Measurements from ENCODE around the gene POLR2E.
A peak's percentile ranks its signal among the peaks of the same experiment; 100 is the strongest.
"Not testable (repeated sequence)": the region's sequence is repeated elsewhere in the genome, so short reads cannot be mapped to it uniquely, and the experiment has no call there.

Gene POLR2E

DNA sequence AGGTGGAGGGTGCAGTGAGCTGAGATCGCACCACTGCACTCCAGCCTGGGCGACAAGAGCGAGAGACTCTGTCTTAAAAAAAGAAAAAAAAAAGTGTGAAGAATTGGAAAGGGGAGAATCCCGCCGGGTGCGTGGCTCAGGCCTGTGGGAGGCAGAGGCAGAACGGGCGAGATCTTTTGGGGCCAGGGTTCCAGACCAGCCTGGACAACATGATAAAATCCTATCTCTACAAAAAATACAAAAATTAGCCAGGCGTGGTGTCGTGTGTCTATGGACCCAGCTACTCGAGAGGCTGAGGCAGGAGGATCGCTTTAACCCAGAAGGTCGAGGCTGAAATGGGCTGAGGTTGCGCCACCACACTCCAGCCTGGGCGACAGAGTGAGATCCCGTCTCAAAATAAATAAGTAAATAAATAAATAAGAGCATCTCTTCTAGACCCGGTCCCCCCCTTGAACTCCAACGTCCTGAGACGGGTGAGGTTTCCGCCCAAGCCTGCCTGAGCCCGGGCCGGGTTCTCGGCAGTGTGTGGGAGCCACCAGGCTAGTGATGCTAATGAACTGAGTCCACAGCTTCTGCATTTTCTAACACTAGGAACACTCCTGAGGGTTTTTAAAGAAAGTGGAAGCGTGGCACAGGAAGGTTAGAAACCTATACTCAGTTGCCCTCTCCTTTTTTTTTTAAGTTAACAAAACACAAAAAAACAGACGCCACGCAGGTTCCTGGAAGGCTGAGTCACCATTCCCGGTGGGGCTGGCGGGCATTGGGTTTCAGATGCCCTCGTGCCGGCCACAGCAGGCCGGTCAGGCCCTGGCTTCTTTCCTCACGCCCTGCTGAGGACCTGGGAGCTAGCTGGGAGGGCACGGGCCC lies 30.7 kb upstream of the POLR2E start:
- no peak for DNase-seq

DNA sequence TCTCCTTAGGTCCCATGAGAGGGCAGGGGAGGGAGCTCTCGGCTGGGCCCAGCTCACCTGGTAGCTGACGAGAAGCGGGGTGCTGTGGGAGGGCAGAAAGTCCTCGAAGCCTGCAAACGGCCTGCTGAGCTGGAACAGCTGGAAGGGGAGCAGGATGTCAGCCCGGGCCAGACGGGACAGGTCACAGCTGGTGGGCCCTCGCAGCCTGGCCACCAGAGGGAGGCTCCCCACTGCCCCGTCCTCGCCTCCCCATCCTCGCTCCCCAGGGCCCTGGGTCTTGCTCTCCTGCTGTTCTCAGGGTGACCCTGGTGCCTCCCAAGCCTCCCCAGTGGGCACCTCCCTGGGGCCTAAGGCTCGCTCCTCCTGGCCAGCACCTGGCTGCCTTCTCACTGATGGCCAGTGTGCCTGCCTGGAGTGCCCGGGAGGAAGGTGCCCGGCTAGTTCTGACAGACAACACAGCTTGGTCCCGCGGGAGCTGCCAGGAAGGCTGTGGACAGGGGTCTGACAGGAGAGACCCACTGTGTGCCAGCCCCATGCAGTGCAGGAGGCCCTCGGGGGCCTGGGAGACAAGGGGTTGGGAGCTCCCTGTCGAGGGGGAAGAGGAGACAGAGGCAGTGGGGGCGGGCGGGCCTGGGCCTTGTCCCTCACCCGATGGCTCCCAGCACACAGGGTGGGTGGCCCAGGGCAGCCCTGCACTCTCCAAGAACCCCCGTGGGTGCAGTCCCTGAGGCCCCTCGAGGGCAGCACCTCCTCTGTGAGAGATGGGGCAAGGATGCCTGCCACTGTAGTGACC lies 28.9 kb upstream of the POLR2E start:
- DNase-seq, result no peak

DNA sequence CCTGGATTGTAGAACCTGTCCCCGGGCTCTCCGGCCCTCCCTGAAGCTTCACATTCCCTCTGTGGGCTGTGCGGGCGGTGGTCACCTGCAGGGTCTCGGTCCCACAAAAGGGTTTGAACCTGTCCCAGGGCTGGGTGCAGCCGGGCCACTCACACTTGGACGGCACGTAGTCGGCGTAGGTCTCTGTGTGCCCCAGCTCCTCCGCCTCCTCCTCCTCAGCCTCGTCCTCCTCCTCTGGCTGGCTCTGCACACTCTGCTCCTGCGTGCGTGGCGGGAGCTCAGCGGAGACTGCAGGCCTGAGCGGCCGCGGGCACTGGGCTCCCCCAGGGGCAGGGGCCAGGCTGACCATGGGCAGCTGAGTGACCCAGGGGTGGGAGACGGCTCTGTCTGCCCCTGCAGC lies 28.2 kb upstream of the POLR2E start:
- DNase-seq, result no peak

DNA sequence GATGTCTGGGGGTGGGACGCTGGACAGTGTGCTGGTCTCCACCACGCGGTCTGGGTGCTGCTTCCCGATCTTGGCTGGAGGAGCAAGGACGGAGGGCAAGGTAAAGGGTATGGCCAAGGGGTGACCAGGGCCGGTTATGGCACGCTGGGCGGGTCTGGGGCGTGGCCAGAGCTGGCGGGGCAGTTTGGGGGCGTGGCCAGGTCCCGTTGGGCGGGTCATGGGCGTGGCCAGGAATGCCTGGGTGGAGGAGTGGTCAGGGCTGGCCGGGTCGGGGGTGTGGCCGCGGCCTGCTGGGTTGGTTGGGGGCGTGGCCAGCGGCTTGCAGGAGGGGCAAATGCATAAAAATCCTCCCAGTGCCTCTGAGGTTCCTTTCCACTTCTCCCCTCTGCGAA lies 27.8 kb upstream of the POLR2E start:
- DNase-seq, result peak; percentile 45

DNA sequence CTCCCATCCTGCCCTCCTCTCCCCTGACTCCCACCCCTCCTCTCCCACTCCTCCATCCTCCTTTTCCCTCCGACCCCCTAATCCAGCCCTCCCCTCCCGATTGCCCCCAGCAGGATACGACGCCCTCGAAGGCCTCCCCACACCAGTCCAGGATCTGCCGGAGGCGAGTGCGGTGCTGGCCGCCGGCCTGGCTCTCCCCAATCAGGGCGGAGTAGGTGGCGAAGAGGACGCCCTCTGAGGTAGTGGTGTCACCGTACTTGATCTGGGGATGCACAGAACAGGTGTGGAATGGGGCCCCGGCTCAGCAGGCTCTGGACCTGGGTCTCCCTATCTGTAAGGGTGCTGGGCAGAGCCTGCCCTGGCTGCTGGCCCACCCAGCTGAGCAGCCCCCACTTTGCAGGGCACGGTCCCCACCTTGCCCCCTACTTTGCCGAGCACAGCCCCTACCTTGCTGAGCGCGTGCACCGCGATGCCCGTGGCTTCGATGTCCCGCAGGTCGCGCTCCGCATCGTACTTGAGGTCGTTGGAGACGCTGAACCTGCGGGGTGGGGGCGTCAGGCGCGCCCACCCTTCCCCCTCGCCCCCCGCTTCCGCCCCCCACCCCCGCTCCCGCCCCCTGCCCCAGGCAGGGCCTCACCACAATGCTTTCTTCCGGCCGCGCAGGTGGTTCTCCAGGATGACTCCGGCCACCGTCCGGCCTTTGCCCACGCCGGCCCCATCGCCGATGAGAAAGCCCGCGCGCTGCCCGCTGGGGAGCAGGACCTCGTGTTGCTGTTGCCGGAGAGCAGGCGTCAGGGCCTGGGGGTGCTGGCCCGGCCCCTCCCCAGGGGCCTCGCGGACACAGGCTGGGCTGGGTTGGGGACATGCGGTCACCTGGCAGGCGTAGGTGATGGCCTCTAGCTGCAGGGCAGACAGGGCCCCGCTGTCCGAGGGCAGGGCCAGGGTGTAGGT lies 27.1 kb upstream of the POLR2E start:
- DNase-seq, result no peak

DNA sequence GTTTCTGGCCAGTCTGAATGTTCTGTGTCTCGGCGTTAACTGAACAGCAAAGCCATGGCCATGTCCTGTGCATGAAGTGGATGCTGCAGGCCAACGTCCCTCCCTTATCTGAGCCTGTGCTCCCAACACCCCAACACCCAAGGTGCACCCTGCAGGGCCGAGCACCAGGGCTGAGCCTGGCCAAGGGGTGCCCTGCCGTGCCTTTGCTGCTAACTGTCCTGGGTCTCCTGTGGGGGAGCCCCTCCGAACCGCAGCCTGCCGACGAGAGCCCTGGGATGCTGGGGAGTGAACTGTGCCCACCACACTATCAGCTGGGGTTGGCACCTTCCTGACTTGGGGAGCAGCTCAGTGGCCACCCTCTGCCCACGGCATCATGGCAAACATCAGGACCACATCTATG lies 26.2 kb upstream of the POLR2E start:
- DNase-seq, result no peak

DNA sequence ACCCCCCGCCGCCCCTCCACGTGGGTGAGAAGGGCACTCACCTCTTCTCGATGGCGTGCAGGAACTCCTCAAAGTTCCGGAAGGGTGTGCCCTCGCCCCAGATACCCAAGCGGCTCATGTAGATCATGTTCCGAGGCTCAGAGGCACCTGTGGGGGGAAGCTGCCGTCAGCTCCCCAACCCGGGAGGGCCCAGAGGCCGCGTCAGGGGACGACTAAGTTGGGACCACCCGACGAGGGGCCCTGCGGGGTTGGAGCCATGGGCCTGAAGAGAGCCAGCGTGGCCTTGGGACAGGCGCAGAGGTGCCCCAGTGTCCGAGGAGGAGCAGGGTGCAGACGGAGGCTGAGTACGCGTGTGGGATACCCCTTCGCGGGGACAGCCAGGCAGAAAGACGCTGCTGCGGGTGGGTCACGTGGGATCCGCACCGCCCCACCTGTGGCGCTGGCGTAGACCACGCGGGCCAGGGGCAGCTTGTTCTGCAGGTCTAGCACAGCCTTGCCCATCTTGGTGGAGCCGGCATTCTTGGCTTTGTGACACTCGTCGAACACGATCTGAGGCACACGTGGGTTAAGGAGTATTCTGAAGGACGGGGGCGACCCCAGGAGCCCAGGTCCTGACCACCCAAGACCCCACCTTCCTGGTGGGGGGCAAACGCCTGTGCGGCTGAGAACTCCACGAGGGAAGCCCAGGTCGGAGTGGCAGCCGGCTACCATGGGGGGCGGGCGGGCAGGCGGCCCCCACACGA lies 24.5 kb upstream of the POLR2E start:
- no peak for DNase-seq

DNA sequence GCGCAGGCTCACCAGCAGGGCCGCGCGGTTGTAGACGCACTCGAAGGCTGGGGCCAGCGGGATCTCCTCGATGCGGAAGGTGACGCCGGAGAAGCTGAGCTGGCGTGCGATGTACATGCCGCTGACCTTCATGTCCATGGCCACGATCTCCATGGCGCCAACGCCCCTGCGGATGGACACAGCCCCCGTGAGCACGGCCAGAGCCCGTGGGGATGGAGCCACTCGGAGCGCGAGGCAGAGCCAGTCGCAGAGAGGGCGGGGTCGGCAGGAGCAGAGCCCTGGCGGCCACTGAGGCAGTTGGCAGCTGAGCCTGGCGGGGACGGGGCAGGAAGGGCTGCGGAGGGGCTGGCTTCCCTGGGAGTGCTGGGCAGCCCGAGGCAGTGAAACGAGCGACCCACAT lies 23.8 kb upstream of the POLR2E start:
- DNase-seq, result no peak

DNA sequence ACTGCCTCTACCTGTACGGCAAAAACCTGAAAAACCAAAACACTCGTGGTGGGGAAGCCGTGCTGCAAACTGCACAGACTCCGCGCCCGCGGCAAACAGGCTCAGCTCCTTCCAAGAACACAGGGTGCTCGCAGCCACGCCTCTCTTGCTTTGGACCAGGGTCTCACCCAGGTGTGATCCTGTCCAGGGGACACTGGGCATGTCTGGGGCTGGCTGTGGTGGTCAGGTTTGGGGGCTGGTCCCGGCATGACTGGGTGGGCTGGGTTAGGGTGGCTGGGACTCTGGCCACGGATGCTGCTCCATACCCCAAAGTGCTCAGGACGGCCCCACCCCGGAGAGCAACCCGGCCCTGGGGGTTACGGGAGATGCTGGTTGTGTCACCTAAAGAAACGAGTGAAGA lies 22.5 kb upstream of the POLR2E start:
- no peak for DNase-seq

DNA sequence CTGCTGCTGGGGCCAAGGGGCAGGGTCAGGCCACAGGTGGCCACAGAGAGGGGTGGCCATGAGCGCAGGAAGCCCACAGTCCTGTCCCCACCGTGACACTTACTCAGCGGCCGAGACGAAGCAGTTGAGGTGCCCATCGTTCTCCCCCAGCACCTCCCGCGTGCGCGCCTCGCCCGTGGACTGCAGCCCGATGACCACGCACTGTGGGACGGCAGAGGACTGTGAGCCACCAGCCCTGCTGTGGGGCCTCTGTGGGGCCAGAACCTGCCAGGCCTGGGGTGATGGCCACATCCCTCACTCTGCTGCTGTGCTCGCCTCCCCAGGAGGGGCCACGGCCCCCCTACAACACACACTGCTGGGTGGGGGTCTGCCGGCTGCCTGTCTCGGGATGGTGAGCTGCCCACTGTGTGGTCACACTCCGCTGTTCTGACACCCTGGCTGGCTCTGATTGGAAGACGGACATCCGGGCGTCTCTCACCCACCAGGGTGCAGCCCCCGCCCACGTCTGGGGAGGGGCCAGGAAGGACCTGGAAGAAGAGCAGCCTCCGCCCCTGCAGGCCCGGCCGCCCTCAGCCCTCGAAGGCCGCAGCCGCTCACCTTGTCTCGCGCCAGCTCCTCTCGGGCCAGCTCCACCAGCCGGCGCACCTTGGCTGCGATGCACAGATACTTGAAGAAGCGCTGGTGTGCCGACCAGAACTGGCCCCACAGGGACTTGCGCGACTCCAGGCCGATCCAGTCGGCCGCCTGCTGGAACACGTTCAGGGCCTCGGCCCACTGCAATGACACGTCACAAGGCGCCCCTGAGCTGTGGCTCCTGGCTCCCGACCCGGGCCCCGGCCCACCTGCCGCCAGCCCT lies 21.8 kb upstream of the POLR2E start:
- no peak for DNase-seq

DNA sequence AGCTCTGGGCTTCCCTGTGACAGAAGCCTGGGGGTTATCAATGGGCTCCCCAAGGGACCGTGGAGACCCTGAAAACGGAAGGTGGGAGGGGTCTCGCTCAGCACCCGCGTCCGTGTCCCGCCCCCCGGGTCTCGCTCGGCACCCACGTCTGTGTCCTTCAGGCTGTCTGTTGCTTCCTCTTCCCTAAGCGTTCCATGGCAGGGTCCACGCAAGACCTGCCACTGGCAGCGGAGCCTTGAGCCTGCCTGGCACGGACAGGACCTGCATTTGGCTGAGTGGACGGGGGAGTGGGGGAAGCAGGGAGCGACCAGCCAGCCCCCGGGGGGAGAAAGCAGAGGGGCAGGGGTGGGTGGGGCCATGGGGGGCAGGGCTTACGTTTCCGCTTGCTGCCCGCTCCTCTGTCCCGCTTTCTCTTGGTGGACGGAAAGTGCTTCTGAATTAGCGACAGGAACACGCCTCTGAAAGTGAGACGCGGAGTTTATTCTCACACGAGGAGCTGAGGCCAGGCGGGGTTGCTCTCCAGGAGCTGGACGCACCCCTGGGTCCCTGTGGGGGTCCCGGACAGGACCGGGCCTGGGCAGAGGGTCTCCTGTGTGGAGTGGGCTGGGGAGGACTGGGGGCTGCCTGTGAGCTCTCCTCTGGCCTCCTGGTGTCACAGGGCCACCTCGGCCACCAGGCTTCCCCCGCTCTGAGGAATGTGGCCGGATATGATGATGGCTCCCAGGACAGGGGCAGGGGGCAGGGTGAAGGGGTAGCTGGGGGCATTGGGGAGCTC lies 20.7 kb upstream of the POLR2E start:
- DNase-seq, result no peak

DNA sequence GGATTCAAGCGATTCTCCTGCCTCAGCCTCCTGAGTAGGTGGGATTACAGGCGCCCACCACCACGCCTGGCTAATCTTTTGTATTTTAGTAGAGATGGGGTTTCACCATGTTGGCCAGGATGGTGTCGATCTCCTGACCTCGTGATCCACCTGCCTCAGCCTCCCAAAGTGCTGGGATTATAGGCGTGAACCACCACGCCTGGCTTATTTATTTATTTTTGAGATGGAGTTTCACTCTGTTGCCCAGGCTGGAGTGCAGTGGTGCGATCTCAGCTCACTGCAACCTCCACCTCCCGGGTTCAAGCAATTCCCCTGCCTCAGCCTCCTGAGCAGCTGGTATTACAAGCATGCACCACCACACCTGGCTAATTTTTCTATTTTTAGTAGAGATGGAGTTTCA lies 19.6 kb upstream of the POLR2E start:
- not testable (repeated sequence) for DNase-seq

DNA sequence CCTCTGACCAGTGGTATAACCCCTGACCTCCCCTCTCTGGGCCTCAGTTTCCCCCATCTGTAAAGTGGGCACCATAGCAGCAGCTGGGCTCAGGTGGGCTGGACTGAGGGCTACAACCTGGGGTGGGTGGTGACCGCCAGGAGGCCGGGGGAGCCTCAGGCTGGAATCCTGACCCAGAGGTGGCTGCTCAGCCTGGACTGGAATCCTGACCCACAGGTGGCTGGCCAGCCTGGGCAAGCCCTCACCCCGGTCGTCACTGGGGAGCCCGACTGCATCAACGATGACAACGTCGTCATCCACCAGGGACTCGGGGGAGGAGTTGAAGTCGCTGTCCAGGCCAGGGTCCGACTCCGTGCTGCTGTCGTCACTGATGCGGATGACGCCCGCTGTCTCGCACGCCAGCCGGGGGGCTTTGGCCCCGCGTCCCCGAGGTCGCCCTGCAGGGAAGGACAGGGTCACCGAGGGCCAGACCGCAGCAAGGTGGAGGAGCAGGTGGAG lies 18.9 kb upstream of the POLR2E start:
- DNase-seq, result no peak

DNA sequence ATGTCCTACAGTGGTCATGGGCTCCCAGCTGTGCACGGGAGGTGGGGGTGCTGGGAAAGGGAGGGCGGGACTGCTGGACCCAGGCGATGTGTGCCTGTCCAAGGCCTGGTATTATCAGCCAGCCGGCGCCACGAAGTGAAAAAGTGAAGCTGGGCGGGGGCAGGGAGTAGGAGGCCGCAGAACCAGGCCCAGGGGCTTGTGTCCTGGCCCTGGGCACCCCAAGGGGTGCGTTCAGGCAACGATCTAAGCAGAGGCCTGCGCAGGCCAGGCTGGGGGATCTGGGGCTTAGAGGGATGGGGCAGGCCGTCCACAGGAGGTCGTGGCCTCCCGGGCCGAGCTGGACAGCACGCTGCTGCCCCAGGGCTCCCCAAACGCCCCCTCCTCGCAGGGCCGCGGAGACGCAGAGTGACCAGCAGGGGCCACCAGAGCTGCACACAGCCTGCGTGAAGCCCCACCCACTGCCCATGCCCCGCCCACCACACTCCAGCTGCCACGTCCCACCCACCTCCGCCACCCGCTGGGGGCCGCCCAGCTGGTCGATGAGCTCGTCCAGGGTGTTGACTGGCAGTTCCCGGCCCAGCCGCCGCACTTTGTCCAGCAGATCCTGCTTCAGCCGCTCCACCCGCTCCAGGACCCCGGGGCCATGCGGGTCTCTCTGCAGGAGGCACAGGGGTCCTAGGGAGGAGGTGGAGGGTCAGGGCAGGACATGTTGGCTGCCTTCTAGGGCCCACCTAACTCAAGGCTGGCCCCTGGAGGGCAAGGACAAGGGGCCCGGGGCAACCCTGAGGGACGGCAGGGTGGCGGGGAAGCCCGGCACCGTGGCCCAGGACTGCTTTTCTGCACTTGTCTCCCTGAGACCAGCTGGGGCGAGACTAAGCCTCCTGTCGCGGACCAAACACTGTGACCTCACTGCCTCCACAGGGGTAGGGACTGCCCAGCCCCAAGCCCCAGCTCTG lies 18.1 kb upstream of the POLR2E start:
- DNase-seq, result peak; percentile 79

DNA sequence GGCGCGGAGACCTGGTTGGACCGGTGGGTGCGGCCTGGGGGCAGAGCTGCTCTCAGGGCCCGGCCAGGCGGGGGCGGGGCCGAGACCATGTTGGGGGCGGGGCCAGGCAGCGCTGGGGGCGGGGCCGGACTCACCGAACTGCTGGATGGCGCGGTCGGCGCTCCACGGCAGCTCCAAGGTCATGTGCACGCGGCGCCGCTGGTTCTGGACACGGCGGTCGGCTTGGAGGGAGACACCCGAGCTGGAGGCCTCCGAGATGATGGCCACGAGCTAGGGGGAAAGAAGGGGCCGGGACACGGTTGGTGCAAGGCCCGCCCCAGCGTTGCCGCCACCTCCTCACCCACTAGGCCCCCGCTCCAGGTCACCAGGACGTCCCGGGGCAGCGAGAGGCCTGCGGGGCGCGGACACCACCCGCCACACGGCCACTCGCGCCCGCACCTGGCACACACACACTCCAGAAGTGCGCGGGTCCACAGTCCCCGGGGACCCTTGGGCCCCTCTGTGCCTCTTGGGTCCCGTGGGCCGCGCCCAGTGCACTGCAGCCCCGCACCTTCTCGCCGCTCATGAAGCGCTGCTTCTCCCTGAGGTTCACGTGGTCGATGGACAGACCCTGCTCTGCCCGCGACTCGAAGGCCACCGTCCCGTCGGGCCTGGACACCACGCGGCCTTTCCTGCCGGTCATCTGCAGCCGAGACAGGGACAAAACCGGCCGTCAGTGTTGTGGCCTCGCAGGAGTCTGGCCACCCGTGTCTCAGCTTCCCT lies 17.3 kb upstream of the POLR2E start:
- DNase-seq, result no peak

DNA sequence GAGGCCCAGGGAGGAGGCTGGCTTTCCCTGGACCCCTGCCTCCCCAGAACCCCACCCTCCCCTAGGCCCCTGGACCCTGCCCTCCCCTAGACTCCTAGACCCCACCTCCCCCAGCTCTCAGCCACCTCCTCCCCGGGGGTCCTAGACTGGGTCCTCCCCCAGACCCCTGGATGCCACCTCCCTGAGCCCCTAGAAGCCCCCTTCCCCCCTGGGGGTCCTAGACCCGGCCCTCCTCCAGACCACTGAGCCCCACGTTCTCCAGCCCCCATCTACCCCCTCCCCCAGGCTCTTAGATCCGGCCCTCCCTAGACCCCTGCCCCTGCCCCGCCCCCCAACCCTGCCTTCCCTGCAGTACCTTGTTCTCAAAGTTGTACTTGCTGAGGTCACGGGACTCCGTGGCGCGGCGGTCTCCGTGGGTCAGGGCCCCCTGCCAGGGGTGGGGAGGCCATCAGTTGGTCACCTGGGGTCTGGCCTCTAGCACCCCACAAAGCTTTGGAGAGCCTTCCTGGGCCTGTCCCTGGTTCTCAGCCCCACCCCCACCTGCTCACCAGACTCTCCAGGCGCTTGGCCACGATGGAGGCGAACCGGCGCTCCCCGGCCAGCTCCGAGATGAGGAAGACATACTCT lies 16.6 kb upstream of the POLR2E start:
- DNase-seq, result no peak

DNA sequence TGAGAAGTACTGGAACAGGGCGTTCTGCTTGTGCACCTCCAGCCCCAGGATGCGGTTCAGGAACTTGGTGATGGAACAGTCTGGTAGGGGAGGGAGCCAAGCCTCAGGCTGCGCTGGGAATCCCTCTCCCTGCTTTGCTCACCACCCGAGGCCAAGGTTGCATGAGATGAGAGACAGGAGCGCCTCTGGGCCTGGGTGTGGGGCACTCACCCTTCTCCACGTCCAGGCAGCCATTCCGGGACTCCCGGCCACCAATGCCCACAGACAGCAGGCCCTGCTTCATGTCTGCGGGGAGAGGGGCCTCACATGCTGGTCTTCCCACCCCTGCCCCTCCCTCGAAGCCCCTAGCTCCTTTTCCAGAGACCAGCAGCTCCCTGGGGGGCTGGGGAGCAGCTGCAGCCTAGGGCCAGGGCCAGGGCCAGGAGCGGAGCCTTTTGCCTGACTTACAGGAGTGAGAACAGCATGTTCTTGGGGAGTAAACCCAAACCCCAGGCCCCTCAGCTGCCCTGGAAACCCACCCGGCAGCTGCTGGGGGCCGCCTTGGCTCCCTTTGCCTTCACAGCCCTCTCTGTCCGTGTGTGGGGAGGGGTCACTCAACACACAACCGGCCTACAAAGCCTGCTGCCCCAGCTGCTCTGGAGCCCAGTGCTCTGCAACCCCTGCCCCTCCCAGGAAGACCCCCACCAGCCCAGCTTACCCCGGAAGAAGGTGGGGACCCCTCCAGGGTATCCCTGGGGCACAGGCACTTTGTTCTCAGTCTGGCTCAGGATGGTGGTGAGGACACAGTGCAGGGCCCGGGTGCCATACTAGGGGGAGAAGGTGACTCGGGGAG lies 15.8 kb upstream of the POLR2E start:
- no peak for DNase-seq

Data from activated naive CD4-positive, alpha-beta T cell treated with Interleukin-2 at 50 U/mL for 16 hours (primary cell).